Kidney epithelial cell (primary cell): Measurements from ENCODE around the gene CARTPT. TPM values are rescaled to one million over a fixed set of nuclear protein-coding genes. Genes with fewer than 3 reads are reported as not detected.

Source experiments
- DNase-seq: peaks from one replicate; pipeline ENCODE4 v3.0.0-alpha.2; 2010; ENCODE audit warnings: low read depth
- H3K27me3 ChIP-seq: 2 replicates; pipeline ENCODE4 v1.6.0; 2011; ENCODE audit warnings: low read length; ENCODE audit not compliant: control insufficient read depth, insufficient read depth
- H3K36me3 ChIP-seq: 2 replicates; pipeline ENCODE4 v1.5.1; 2011; ENCODE audit warnings: low read length; ENCODE audit not compliant: control insufficient read depth, insufficient read depth
- H3K4me3 ChIP-seq: 2 replicates; pipeline ENCODE4 v1.5.1; 2011; ENCODE audit warnings: low read depth, mild to moderate bottlenecking, control low read depth, low read length
- total RNA-seq: library from RNA; depleted of rRNA; stranded (reverse); fragments of >200 nt; gene quantifications from 2 replicates; pipeline ENCODE4 v1.2.3, GENCODE V29; 2015
- TF ChIP-seq, protein P1 (sequence below): IDR thresholded peaks from 2 replicates; pipeline ENCODE4 v1.5.1; 2011; ENCODE audit warnings: mild to moderate bottlenecking, moderate library complexity, low read length, control low read depth, inconsistent platforms; ENCODE audit not compliant: insufficient read depth, poor library complexity, severe bottlenecking

Gene CARTPT
- total RNA-seq, 1 donor from 2014 or later = not detected

DNA sequence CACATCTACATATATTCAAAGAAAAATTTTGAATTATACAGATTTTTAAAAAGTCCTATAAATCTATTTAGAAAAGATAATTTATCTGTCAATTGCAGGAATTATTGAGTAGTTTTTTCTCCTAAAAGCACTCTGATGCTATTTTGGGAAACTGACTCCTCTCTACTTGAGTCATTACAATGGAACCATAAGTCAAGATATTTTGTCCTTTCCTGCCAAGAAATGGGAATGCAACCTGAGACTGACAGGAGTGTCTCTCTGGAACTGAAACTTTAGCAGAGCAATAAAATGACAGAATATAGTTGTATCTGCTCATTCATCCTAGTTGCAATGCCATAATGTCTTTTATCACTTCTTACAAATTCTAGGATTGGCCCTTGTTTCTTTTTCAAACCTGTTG, 48.6 kb downstream of the CARTPT start:
- H3K4me3 ChIP-seq = no peak overlapping the region
- H3K36me3 ChIP-seq = no peaks in the 10 kb centered on the region
- no peak for DNase-seq
- TF ChIP-seq, protein P1, sequence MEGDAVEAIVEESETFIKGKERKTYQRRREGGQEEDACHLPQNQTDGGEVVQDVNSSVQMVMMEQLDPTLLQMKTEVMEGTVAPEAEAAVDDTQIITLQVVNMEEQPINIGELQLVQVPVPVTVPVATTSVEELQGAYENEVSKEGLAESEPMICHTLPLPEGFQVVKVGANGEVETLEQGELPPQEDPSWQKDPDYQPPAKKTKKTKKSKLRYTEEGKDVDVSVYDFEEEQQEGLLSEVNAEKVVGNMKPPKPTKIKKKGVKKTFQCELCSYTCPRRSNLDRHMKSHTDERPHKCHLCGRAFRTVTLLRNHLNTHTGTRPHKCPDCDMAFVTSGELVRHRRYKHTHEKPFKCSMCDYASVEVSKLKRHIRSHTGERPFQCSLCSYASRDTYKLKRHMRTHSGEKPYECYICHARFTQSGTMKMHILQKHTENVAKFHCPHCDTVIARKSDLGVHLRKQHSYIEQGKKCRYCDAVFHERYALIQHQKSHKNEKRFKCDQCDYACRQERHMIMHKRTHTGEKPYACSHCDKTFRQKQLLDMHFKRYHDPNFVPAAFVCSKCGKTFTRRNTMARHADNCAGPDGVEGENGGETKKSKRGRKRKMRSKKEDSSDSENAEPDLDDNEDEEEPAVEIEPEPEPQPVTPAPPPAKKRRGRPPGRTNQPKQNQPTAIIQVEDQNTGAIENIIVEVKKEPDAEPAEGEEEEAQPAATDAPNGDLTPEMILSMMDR = no peak
- no peaks in the 10 kb centered on the region for H3K27me3 ChIP-seq

- H3K36me3 ChIP-seq = no peaks in the 10 kb centered on the region
- no peak overlapping the region for H3K4me3 ChIP-seq
- TF ChIP-seq, protein P1 = no peak
- no peaks in the 10 kb centered on the region for H3K27me3 ChIP-seq
- DNase-seq = no peak
These were observed 50.2 kb downstream of the CARTPT start for GRCh38 chr5:71769287-71769686.

DNA sequence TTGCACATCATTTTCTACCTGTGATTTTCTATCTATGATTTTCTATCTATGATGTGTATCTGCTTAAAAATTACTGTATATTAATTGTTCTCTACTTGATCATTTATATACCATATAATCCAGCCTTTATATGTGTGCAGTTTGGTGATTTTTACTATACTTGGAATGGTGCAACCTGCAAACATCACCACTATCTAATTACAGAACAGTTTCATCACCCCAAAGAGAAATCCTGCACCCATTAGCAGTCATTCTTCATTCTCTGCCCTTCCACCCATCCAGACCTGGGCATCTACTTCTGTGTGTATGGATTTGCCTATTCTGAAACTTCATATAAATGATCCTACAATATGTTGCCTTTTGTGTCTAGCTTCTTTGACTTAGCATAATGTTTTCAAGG, 51.3 kb downstream of the CARTPT start:
- no peak for DNase-seq
- Histone ChIP-seq H3K4me3 (no peak overlapping the region), H3K36me3 (no peaks in the 10 kb centered on the region), H3K27me3 (no peaks in the 10 kb centered on the region)
- TF ChIP-seq, protein P1 = no peak

Other genes with a start within 250 kb of the CARTPT start
- gene MCCC2, start 131.9 kb upstream of the CARTPT start, total RNA-seq = 40.4 and 44.1 TPM in 2 replicates